HG03342 (cell line): ENCODE results near the gene FKTN.
"Not testable (repeated sequence)": the region's sequence is repeated elsewhere in the genome, so short reads cannot be mapped to it uniquely, and the experiment has no call there.

Source experiments
- ATAC-seq: cut with Tn5 transposase; IDR thresholded peaks from one replicate; pipeline ENCODE4 v1.9.1; 2021; ENCODE audit warnings: mild to moderate bottlenecking, moderate library complexity; ENCODE audit not compliant: unreplicated experiment

Gene FKTN

GRCh38 chr9:105557804-105558610 is at the start of gene FKTN:
TSS of gene FKTN (plus strand) at chr9:105558131. CDS start at chr9:105575033, 16,902 bp downstream.
- peak; percentile 95 for ATAC-seq

DNA sequence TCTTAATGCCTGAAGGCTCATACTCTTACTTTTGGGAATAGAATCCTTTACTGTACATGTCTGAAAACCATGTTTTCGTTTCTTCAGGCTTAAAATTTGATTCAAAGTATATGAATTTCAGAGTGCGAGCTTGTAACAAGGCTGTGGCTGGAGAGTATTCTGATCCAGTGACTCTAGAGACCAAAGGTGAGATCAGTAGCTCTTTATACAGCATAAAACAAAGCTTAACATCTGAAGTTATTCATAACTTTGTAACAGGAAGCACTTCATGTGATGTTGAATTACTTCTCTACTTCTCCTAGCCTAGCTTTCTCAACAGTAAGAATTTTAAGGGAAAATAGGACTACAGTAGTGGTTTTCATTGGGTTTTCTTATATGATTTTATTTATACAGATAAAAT is 49.4 kb upstream of the FKTN start:
- no peak for ATAC-seq

- peak; percentile 77 for ATAC-seq
Observed at GRCh38 chr9:105510024-105510423, 47.9 kb upstream of the FKTN start.

DNA sequence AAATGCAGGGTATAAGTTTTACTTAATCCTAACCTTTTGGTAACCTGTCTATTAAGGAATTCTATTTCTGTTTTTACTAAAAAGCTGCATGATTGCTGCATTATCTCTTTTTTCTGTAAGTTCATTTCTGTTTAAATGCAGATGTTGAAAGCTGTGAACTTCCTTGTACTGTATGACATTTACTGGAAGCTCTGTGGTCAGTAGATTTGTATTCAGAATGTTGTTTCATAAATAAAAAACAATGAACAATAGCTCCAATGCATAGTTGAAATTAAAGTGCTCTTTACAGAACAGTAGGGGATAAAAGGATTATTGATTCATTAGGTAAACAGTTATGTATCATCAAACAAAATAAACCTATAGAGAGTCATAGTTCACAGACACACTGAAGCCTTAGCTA is 46.5 kb upstream of the FKTN start:
- ATAC-seq, result no peak

GRCh38 chr9:105515811-105516413 is 42.0 kb upstream of the FKTN start:
- ATAC-seq, result no peak

DNA sequence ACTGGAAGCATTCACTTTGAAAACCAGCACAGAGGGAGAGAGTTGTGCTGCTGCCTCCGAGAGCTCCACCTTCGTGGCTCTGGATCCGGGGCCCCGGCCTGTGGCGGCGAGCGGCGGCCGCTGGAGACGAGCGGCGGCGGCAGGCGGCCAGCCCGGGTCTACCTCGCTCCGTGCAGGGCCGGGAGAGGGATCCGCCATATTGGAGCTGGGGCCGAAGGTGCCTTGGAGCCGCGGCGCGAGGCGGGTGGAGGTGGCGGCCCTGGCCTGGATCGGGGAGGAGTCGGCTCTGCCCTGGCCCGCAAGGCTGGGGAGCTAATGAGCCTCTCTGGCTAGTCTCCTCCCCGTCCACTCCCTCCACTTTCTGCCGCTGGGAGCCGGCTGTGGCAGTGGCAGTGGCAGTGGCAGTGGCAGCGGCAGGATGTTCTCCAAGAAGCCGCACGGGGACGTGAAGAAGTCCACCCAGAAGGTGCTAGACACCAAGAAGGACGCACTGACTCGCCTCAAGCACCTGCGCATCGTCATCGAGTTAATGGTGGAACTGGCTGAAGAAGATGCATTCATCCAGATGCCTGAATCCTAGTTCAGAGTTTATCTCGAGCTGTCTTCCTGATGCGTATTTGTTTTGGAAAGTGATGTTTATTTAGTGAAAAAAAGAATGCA is 38.1 kb upstream of the FKTN start:
- peak; percentile 70 for ATAC-seq

DNA sequence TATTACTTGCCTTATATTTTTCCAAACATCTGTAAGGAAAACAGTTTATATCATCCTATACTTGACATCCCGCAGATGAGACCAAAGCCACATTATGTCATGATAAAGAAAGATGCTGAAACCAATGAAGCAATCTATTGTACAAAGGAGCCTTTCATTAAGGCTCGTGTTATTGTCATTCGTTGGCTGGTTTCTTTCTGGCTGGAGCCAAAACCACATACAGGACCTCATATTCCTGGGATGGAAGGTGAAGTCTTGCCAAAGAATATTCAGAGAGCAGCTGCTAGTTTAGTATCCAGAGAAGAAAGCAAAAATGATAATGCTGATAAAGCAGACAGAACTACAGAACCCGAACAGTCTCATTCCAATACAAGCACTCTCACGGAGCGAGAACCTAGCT is 36.9 kb upstream of the FKTN start:
- not testable (repeated sequence) for ATAC-seq

- ATAC-seq, result peak; percentile 59
Observed at GRCh38 chr9:105522618-105523385, 35.1 kb upstream of the FKTN start.

DNA sequence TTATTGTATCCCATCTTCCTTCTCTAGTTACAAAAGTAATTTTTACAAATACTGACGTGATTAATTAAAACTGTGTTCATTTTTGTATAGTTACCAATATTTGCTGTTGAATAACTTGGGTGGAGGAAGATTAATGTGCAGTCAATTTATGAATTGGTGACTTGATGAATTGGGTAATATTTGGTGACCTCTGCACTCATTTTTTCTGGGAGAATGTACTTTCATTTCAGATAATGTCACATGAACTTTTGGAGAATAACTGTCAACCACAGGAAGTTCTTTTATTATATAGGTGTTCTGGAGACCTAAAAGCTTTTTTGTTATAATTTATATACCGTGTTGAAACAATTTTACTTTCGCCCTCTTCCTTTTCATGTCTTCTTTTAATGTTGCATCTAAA is 26.4 kb upstream of the FKTN start:
- no peak for ATAC-seq

GRCh38 chr9:105535920-105536668 is 21.8 kb upstream of the FKTN start:
- ATAC-seq, result peak; percentile 45

DNA sequence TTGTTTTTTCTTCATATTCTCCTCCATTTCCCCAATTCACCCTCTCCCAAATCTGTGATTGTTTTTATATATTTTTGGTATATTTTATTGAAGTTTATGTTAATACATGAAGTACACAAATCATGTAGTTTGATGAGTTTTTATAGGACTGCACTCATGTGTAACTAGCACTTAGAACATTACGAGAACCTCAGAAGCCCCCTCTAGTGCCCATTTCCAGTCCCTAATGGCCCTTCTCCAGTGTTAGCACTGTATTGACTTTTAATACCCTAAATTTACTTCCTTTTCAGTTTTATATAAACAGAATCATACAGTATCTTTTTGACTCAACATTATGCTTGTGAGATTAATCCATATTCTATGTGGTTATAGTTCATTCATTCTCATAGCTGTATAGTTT is 18.5 kb upstream of the FKTN start:
- ATAC-seq, result no peak

DNA sequence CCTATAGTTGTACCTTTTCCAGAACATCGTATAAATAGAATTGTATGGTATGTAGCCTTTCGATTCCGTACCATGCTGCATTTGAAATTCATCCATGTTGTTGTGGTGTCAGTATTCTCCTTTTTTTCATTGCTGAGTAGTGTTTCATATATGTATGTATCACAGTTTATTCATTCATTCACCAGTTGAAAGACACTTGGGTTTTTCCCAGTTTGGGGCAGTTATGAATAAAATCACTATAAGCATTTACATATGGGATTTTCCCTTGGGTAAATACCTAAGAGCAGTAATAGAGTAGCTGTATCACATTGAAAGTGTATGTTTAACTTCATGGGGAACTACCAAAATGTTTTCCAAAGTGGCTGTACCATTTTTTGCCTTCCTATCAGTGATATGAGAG is 16.1 kb upstream of the FKTN start:
- ATAC-seq, result peak; percentile 94

DNA sequence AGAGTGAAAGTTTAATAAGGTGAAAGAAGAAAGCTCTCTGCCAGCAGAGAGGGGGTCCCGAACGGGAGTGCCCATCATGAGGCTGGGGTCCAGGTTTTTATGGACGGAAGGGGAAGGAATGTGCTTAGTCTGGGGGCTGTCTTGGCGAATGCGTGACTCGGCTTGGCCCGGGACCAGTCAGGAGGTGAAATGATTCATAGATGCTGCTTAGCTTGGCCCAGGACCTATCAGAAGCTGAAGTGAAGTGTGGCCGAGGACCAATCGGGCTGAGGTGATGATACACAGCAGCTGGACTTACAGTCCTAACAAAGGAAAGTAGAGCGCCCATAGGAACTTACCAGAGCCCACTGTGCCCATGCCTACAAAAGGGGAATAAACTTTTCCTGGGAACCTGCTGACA is 3.9 kb upstream of the FKTN start:
- ATAC-seq, result no peak

DNA sequence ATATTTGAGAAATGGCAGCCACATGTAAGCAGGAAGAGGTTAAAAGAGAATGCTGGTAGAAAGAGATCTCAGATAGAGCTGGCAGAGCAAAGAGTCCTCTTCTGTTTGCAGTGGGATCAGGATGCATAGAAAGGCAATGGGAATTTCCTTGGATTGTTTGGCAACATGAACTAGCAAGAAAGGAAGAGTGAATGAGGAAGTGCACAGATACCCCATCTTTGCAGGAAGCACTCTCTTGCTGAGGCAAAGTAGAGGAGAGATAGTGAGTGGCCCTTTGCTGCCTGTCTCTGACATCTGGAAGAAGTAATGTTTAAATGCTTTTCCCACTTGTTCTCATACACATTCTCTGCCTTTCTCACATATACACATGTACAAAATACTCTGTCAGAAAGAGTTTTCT is 14.5 kb downstream of the FKTN start:
- ATAC-seq, result no peak

GRCh38 chr9:105579952-105580351 is 22.0 kb downstream of the FKTN start:
- ATAC-seq, result not testable (repeated sequence)

- ATAC-seq, result not testable (repeated sequence)
Observed at GRCh38 chr9:105581550-105581949, 23.6 kb downstream of the FKTN start.

GRCh38 chr9:105593145-105593544 is 35.2 kb downstream of the FKTN start:
- ATAC-seq, result no peak

DNA sequence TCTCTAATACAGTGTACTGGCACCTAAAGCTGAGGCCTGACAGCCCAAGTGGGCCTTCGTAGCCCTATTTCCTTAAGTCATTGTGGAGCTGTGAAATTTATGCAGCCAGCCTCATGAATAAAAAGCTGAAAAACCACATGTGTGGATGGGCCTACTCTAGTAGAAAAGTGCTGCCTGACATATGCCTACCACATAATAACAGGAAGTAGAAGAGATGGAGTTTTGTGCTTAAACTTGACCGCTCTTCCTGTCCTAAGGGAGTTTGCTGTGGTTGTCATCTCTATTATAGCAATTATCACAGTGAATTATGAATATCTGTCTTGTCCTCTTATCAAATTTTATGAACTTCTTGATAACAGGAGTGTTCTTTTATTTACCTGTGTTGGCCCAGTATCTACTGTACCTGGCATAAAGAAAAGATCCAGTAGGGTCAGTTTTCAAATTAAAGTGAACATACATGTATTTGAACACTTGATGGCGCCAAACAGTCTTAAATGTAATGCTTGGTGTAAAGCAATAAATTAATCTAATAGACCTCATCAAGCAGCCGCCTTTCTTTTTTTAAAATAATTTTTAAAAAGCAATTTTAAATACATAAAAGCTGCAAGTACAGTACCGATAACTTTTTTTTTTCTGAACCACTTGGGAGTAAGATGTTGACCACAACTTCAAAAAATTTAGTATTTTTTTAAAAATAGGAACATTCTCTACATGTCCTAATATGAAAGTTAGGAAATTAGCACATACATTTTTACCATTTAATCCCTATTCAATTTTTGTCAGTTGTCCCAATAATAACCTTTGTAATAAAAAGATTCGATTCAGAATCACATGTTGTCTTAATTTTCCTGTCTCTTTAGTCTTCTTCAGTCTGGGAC is 51.0 kb downstream of the FKTN start:
- peak; percentile 85 for ATAC-seq

DNA sequence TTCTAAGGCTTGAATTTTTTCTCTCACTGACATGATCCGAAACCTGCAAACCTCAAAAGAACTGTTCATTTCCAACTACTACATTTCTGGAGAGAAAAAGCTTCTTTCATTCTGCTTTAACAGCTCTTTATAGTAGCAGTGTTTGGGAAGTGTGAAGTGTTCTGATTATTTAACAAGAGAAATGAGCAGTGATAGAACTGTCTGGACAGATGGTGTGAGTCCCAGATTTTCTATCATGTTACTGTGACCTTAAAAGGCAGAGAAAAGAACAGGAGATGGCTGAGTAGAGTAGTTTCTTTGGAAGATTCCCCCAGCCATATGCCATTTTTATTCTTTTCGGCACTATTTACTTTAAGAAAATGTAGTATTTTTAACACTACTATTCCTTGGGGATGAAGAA is 63.1 kb downstream of the FKTN start:
- ATAC-seq, result no peak

DNA sequence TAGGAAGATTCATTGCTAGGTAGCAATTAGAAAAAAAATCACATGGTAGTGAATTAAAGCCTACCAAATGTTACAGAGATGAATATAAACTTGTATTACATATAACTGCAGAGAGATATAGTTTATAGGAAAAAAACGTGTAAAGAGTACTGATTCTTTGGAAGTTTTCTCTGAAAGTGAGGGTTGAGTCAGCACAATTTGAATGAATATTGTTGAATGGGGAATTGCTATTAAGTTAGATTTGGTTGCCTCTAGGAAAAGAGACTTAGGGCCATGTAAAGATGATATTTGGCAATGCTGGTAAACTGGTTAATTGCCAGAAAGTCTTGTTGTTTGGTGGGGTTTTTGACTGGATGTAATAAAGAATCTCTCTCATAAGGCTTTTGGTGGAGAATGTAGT is 67.2 kb downstream of the FKTN start:
- no peak for ATAC-seq
